K562 (cell line): Measurements from ENCODE around the gene FBXO48. TPM values are rescaled to one million over a fixed set of nuclear protein-coding genes. Genes with fewer than 3 reads are reported as not detected.

Experiments
- ATAC-seq: fragments of 200-7000 bp; cut with Tn5 transposase; 3 replicates; pipeline ENCODE4 v1.9.1; 2020; ENCODE audit warnings: moderate library complexity
- BruUV-seq: library from RNA; stranded (reverse); fragments of 400-500 nt; replicated peaks from 2 replicates; lab custom pipeline; 2021; lab: Mats Ljungman, UMichigan
- CTCF ChIA-PET: fragments of 300-600 bp; formaldehyde crosslinking; extraction: SDS; loops from one replicate; lab custom pipeline; 2021; ENCODE audit warnings: low intra/inter-chr PET ratio; lab: Yijun Ruan, JAX
- POLR2A ChIA-PET: fragments of 300-600, 350-650 bp; sonication (Branson Sonifier 250); formaldehyde crosslinking; extraction: SDS; loops from one replicate; lab custom pipeline; 2021; ENCODE audit warnings: antibody characterized with exemption, inconsistent platforms; lab: Yijun Ruan, JAX
- DNase-seq, 4 experiments: peaks; one replicate each; pipeline versions ENCODE4 v3.0.0 to v3.0.0-alpha.2; 2011 to 2018; ENCODE audit warnings: low spot score in 3 of 4, mixed read lengths in 3 of 4; ENCODE audit errors: extremely low read depth in 1 of 4
- FAIRE-seq: peaks from 2 replicates; lab custom pipeline; 2011; peaks lifted over from hg19 to GRCh38; lab: Jason Lieb, UNC
- H2AFZ ChIP-seq: 2 replicates; pipeline ENCODE4 v1.6.0; 2011; ENCODE audit warnings: low read depth, low read length, control low read depth, inconsistent platforms
- H3K27ac ChIP-seq: fragments of 200-600 bp; 3 replicates; pipeline ENCODE4 v1.8.0; 2011; ENCODE audit warnings: low read depth, mild to moderate bottlenecking, control low read depth, inconsistent platforms, low read length, moderate library complexity, mixed read lengths; ENCODE audit errors: extremely low read depth
- H3K27me3 ChIP-seq, 2 experiments: fragments of 300-600 bp in 1 of 2; 2 replicates in 1 of 2; 3 replicates in 1 of 2; pipeline versions ENCODE4 v1.6.0 to v1.8.0; 2011; ENCODE audit warnings: inconsistent platforms in 2 of 2, low read length in 2 of 2, mild to moderate bottlenecking in 1 of 2, mixed read lengths in 1 of 2, moderate library complexity in 1 of 2; ENCODE audit not compliant: control insufficient read depth in 2 of 2, insufficient read depth in 2 of 2
- H3K36me3 ChIP-seq: fragments of 300-600 bp; 3 replicates; pipeline ENCODE4 v1.8.0; 2011; ENCODE audit warnings: mild to moderate bottlenecking, low read length, inconsistent platforms; ENCODE audit not compliant: control insufficient read depth, insufficient read depth
- H3K4me1 ChIP-seq, 2 experiments: fragments of 200-600 bp in 1 of 2; replicated peaks in 1 of 2; 2 replicates in 1 of 2; 3 replicates in 1 of 2; pipeline versions ENCODE4 v1.5.1 to v1.8.0; 2011; ENCODE audit warnings: inconsistent platforms in 2 of 2, low read length in 2 of 2, mild to moderate bottlenecking in 1 of 2, mixed read lengths in 1 of 2, moderate library complexity in 1 of 2; ENCODE audit not compliant: control insufficient read depth in 2 of 2, insufficient read depth in 2 of 2
- H3K4me2 ChIP-seq: 2 replicates; pipeline ENCODE4 v1.6.1; 2011; ENCODE audit warnings: low read length, control low read depth, inconsistent platforms, mixed read lengths; ENCODE audit not compliant: insufficient read depth
- H3K4me3 ChIP-seq: fragments of 200-600 bp; sonication (generic), shearing (Covaris generic); 2 replicates; pipeline ENCODE4 v1.5.1; 2016; ENCODE audit warnings: control low read depth, inconsistent platforms
- H3K79me2 ChIP-seq: fragments of 200-600 bp; 3 replicates; pipeline ENCODE4 v1.8.0; 2011; ENCODE audit warnings: low read length, inconsistent platforms; ENCODE audit not compliant: control insufficient read depth, insufficient read depth
- H3K9ac ChIP-seq, 2 experiments: 2 replicates each; pipeline versions ENCODE4 v1.6.0 to v1.6.1; 2011; ENCODE audit warnings: low read depth in 2 of 2, low read length in 2 of 2, control low read depth in 1 of 2, inconsistent platforms in 1 of 2, mild to moderate bottlenecking in 1 of 2, mixed read lengths in 1 of 2; ENCODE audit not compliant: insufficient read depth in 1 of 2
- H3K9me1 ChIP-seq: one replicate; pipeline ENCODE4 v1.6.0; 2011; ENCODE audit warnings: inconsistent platforms, mild to moderate bottlenecking, low read length, moderate library complexity; ENCODE audit not compliant: control insufficient read depth, insufficient read depth
- H3K9me3 ChIP-seq: replicated peaks from 2 replicates; pipeline ENCODE4 v1.5.1; 2011; ENCODE audit warnings: low read depth, low read length, inconsistent platforms; ENCODE audit not compliant: control insufficient read depth, insufficient read depth
- H4K20me1 ChIP-seq: replicated peaks from 2 replicates; pipeline ENCODE4 v1.6.1; 2011; ENCODE audit warnings: low read length, inconsistent platforms, mixed read lengths; ENCODE audit not compliant: control insufficient read depth, insufficient read depth
- CEBPB ChIP-seq: fragments of 450-650 bp; IDR thresholded peaks from 2 replicates; pipeline ENCODE4 v1.6.1; 2016; ENCODE audit warnings: missing genetic modification characterization, missing compliant biosample characterization
- FOSL1 ChIP-seq: fragments of 200-800 bp; sonication (Bioruptor generic); conservative IDR thresholded peaks from 2 replicates; pipeline ENCODE4 v1.6.1; 2016; ENCODE audit warnings: missing genetic modification characterization, missing compliant biosample characterization
- KLF6 ChIP-seq: fragments of 250-450 bp; sonication (Bioruptor Pico); IDR thresholded peaks from 2 replicates; pipeline ENCODE4 v1.4.0; 2020; ENCODE audit warnings: mild to moderate bottlenecking, moderate library complexity, borderline replicate concordance
- MECOM ChIP-seq: fragments of 250-450 bp; sonication (Bioruptor Pico); IDR thresholded peaks from 2 replicates; pipeline ENCODE4 v1.8.0; 2022; ENCODE audit warnings: inconsistent platforms
- PBX2 ChIP-seq, 2 experiments: IDR thresholded peaks in 1 of 2; conservative IDR thresholded peaks in 1 of 2; 2 replicates each; pipeline ENCODE4 v1.6.1; 2016; ENCODE audit warnings: low read depth in 2 of 2, mild to moderate bottlenecking in 1 of 2, missing compliant biosample characterization in 1 of 2, missing genetic modification characterization in 1 of 2, moderate library complexity in 1 of 2
- ZNF175 ChIP-seq: fragments of 200-800 bp; sonication (Bioruptor generic); IDR thresholded peaks from 2 replicates; pipeline ENCODE4 v1.6.1; 2016; ENCODE audit warnings: low read depth, mild to moderate bottlenecking, missing genetic modification characterization, missing compliant biosample characterization
- WGBS: fragments of 100-300 bp; shearing (Covaris generic); methylation state at CpG from one replicate; pipeline ENCODE4 v1.1.6; 2016; ENCODE audit warnings: low coverage, mixed read lengths; ENCODE audit not compliant: insufficient coverage; ENCODE audit errors: missing lambda C conversion rate; 5-methylcytosine and 5-hydroxymethylcytosine counted together
- in situ Hi-C: fragments of 300-500 bp; cut with MboI; formaldehyde crosslinking; loops from 4 replicates; pipeline ENCODE4 v1.15.0; 2018; ENCODE audit warnings: inconsistent platforms, mixed read lengths
- intact Hi-C: fragments of 100-400 bp; cut with micrococcal nuclease; formaldehyde crosslinking; loops from 2 replicates; pipeline ENCODE4 v1.14.2; 2022
- polyA plus RNA-seq, 8 experiments: library from polyadenylated mRNA; depleted of rRNA in 4 of 8; stranded (reverse) in 5 of 8; unstranded in 3 of 8; fragments of >200 nt; fragmentation: Nextera tagmentation in 2 of 8; fragmentation: Illumina TruSeq in 1 of 8; extraction: Ambion mirVana in 2 of 8; extraction: Trizol in 1 of 8; gene quantifications; 2 replicates each; pipeline versions ENCODE4 v1.2.1 to v1.2.3, GENCODE V29; 2011 to 2014; ENCODE audit warnings: inconsistent platforms in 1 of 8, missing spikeins in 1 of 8
- total RNA-seq, 7 experiments: library from RNA; depleted of rRNA in 6 of 7; stranded (reverse); fragments of >200 nt in 6 of 7; fragmentation: Illumina TruSeq in 2 of 7; extraction: Trizol in 2 of 7; gene quantifications; 2 replicates each; pipeline versions ENCODE4 v1.2.1 to v1.2.3, GENCODE V29; 2011 to 2021; ENCODE audit warnings: low replicate concordance in 1 of 7
- TF ChIP-seq, protein P1 (sequence below), 2 experiments: fragments of 450-650 bp in 1 of 2; sonication (generic) in 1 of 2; formaldehyde crosslinking in 1 of 2; IDR thresholded peaks; 2 replicates each; pipeline versions ENCODE4 v1.7.1 to v1.9.0; 2016 to 2022; ENCODE audit warnings: inconsistent platforms in 1 of 2, mild to moderate bottlenecking in 1 of 2, missing genetic modification reagents in 1 of 2

The FBXO48 gene
- total and polyA plus RNA-seq, 9 of the 15 experiments (the other 6 are each of a cell fraction or from before 2014, with no cell fraction given), result 0.36 to 1.8 (median 0.73) TPM

DNA sequence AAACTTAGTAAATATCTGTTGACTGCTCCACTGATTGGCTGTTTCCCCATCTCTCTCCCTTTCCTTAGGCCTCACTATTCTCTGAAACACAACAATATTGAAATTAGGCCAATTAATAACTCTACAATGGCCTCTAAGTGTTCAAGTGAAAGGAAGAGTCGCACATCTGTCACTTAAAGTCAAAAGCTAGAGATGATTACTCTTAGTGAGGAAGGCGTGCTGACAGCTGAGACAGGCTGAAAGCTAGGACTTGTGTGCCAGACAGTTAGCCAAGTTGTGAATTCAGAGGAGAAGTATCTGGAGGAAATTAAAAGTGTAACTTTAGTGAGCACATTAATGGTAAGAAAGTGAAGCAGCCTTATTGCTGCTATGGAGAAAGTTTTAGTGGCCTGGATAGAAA, 53.6 kb downstream of the FBXO48 start (continued):
- TF ChIP-seq PBX2 (CRISPR knock-in tag; IDR thresholded peaks at IDR 0.05; ENCODE audit: low read depth) (no peak), PBX2 (tag; conservative IDR thresholded peaks at IDR 0.05; ENCODE audit: low read depth) (peak; percentile 87)

- no peak for DNase-seq
- WGBS, result 9% methylated on average over 4 of the region's 4 CpGs
- in situ Hi-C loops (no loop called here), intact Hi-C loops (no loop called here)
- BruUV-seq, result no TSS peak
- Histone ChIP-seq H3K79me2 (no peaks in the 10 kb centered on the region), H3K9me1 (no peaks in the 10 kb centered on the region), H3K36me3 (no peaks in the 10 kb centered on the region), H3K4me3 (no peak overlapping the region), H3K4me1 (peaks cover 3 to 13% of the 10 kb centered on the region in 2 experiments; a peak in 3 of 5 replicates), H4K20me1 (no peaks in the 10 kb centered on the region), H3K27me3 (no peaks in the 10 kb centered on the region), H3K4me2 (no peak overlapping the region), H3K27ac (no peak overlapping the region), H3K9me3 (no peaks in the 10 kb centered on the region), H3K9ac (no peak overlapping the region), H2AFZ (peak overlapping the region; percentile 23)
- no peak for FAIRE-seq
- CTCF ChIA-PET, result no interaction called here
- POLR2A ChIA-PET, result no interaction called here
- ATAC-seq, result peak; percentile 67
- TF ChIP-seq MECOM (CRISPR knock-in tag), result no peak
- TF ChIP-seq FOSL1 (tag), result no peak
- TF ChIP-seq KLF6, result no peak
- TF ChIP-seq, protein P1, sequence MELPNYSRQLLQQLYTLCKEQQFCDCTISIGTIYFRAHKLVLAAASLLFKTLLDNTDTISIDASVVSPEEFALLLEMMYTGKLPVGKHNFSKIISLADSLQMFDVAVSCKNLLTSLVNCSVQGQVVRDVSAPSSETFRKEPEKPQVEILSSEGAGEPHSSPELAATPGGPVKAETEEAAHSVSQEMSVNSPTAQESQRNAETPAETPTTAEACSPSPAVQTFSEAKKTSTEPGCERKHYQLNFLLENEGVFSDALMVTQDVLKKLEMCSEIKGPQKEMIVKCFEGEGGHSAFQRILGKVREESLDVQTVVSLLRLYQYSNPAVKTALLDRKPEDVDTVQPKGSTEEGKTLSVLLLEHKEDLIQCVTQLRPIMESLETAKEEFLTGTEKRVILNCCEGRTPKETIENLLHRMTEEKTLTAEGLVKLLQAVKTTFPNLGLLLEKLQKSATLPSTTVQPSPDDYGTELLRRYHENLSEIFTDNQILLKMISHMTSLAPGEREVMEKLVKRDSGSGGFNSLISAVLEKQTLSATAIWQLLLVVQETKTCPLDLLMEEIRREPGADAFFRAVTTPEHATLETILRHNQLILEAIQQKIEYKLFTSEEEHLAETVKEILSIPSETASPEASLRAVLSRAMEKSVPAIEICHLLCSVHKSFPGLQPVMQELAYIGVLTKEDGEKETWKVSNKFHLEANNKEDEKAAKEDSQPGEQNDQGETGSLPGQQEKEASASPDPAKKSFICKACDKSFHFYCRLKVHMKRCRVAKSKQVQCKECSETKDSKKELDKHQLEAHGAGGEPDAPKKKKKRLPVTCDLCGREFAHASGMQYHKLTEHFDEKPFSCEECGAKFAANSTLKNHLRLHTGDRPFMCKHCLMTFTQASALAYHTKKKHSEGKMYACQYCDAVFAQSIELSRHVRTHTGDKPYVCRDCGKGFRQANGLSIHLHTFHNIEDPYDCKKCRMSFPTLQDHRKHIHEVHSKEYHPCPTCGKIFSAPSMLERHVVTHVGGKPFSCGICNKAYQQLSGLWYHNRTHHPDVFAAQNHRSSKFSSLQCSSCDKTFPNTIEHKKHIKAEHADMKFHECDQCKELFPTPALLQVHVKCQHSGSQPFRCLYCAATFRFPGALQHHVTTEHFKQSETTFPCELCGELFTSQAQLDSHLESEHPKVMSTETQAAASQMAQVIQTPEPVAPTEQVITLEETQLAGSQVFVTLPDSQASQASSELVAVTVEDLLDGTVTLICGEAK (IDR thresholded peaks at IDR 0.05), result no peak
- TF ChIP-seq, protein P1 (CRISPR knock-in tag; IDR thresholded peaks at IDR 0.05), result no peak
- TF ChIP-seq CEBPB, result peak; percentile 21; the same call in 1 of the 2 replicates
- TF ChIP-seq ZNF175 (CRISPR knock-in tag), result 0 out of 2 replicates have a peak, but pooled peaks have one; percentile 23
These were observed 54.8 kb downstream of the FBXO48 start for GRCh38 chr2:68412127-68412819.
